ENCODE data around the gene SLC15A3. TPM values are rescaled to one million over a fixed set of nuclear protein-coding genes. Genes with fewer than 3 reads are reported as not detected.

The SLC15A3 gene
- total RNA-seq, 4 donors from 2014 or later = 32.2 to 94.4 (median 64.8) TPM

- Histone ChIP-seq H3K36me3 (peaks cover 0 to 78% (median 6%) of the 10 kb centered on the region in 3 donors), H3K27ac (no peak overlapping the region), H3K27me3 (no peaks in the 10 kb centered on the region), H3K9me3 (no peaks in the 10 kb centered on the region), H3K4me1 (peaks cover 0 to 20% (median 0%) of the 10 kb centered on the region in 4 donors), H3K4me3 (no peak overlapping the region)
- WGBS, 2 donors = 75 to 81% methylated on average over 9 of the region's 9 CpGs
- no peak for DNase-seq (ENCODE audit: low spot score in 2 of 2)
- TF ChIP-seq CTCF (IDR thresholded peaks at IDR 0.05) (no peak), POLR2A (IDR thresholded peaks at IDR 0.05) (no peak), EP300 (IDR thresholded peaks at IDR 0.05) (no peak)
These were observed 13.5 kb downstream of the SLC15A3 start for GRCh38 chr11:60938500-60938899.

- H3K4me1 ChIP-seq = peaks cover 0 to 20% (median 0%) of the 10 kb centered on the region in 4 donors
- H3K4me3 ChIP-seq = no peak overlapping the region
- WGBS, 2 donors = 86% methylated on average over 2 to 5 of the region's 8 CpGs
- no peak for DNase-seq (ENCODE audit: low spot score in 2 of 2)
- no peak for TF ChIP-seq CTCF (IDR thresholded peaks at IDR 0.05)
- TF ChIP-seq EP300 (IDR thresholded peaks at IDR 0.05) = no peak
- TF ChIP-seq POLR2A (IDR thresholded peaks at IDR 0.05) = no peak
- H3K36me3 ChIP-seq = peaks cover 0 to 71% (median 6%) of the 10 kb centered on the region in 3 donors
- no peaks in the 10 kb centered on the region for H3K27me3 ChIP-seq
- no peak overlapping the region for H3K27ac ChIP-seq
- no peaks in the 10 kb centered on the region for H3K9me3 ChIP-seq
These were observed 14.2 kb downstream of the SLC15A3 start for GRCh38 chr11:60937811-60938210.

GRCh38 chr11:60937144-60937527, 14.8 kb downstream of the SLC15A3 start:
- Histone ChIP-seq H3K4me1 (peaks cover 0 to 17% (median 0%) of the 10 kb centered on the region in 4 donors), H3K9me3 (no peaks in the 10 kb centered on the region), H3K36me3 (peaks cover 0 to 64% (median 6%) of the 10 kb centered on the region in 3 donors), H3K27ac (peak overlapping the region in 1 of 4 donors; percentile 25), H3K4me3 (no peak overlapping the region), H3K27me3 (no peaks in the 10 kb centered on the region)
- TF ChIP-seq CTCF (IDR thresholded peaks at IDR 0.05) = no peak
- TF ChIP-seq POLR2A (IDR thresholded peaks at IDR 0.05) = no peak
- no peak for TF ChIP-seq EP300 (IDR thresholded peaks at IDR 0.05)
- DNase-seq (ENCODE audit: low spot score in 2 of 2) = no peak
- 44 to 47% methylated on average over 12 of the region's 12 CpGs for WGBS, 2 donors

GRCh38 chr11:60936467-60937143, 15.4 kb downstream of the SLC15A3 start:
- H3K4me1 ChIP-seq = peaks cover 0 to 15% (median 0%) of the 10 kb centered on the region in 4 donors
- H3K9me3 ChIP-seq = no peaks in the 10 kb centered on the region
- H3K27me3 ChIP-seq = no peaks in the 10 kb centered on the region
- peaks cover 0 to 63% (median 6%) of the 10 kb centered on the region in 3 donors for H3K36me3 ChIP-seq
- WGBS, 2 donors = 79 to 81% methylated on average over 7 to 14 of the region's 18 CpGs
- DNase-seq (ENCODE audit: low spot score in 2 of 2) = no peak
- no peak overlapping the region for H3K4me3 ChIP-seq
- TF ChIP-seq CTCF (IDR thresholded peaks at IDR 0.05) = no peak
- TF ChIP-seq POLR2A (IDR thresholded peaks at IDR 0.05) = no peak
- TF ChIP-seq EP300 (IDR thresholded peaks at IDR 0.05) = no peak
- H3K27ac ChIP-seq = peak overlapping the region in 1 of 4 donors; percentile 25

GRCh38 chr11:60935676-60936442, 16.1 kb downstream of the SLC15A3 start:
- no peaks in the 10 kb centered on the region for H3K9me3 ChIP-seq
- no peak overlapping the region for H3K4me3 ChIP-seq
- TF ChIP-seq POLR2A (IDR thresholded peaks at IDR 0.05) (no peak), EP300 (IDR thresholded peaks at IDR 0.05) (no peak), CTCF (IDR thresholded peaks at IDR 0.05) (no peak)
- DNase-seq (ENCODE audit: low spot score in 2 of 2) = no peak
- WGBS, 2 donors = 80 to 83% methylated on average over 20 to 27 of the region's 27 CpGs
- H3K4me1 ChIP-seq = peaks cover 0 to 15% (median 0%) of the 10 kb centered on the region in 4 donors
- H3K36me3 ChIP-seq = peaks cover 0 to 63% (median 6%) of the 10 kb centered on the region in 3 donors
- H3K27ac ChIP-seq = peak overlapping the region in 1 of 4 donors; percentile 33
- H3K27me3 ChIP-seq = no peaks in the 10 kb centered on the region
